GM13977 (cell line): ENCODE data around the gene AXIN2.

Experiments
- DNase-seq: peaks from one replicate; pipeline ENCODE4 v3.0.0; 2012; ENCODE audit warnings: low spot score
- in situ Hi-C: fragments of 300-500 bp; cut with MboI; formaldehyde crosslinking; loops from one replicate; pipeline ENCODE4 v1.12.0; 2022; ENCODE audit warnings: low sequenced_read_pairs, low pct_unique_long_range_greater_than_20kb, mixed read lengths, inconsistent platforms; ENCODE audit not compliant: unreplicated experiment
- TF ChIP-seq, protein P1 (sequence below): IDR thresholded peaks from 2 replicates; pipeline ENCODE4 v1.5.1; 2012; ENCODE audit warnings: mild to moderate bottlenecking, control low read depth; ENCODE audit not compliant: insufficient read depth; ENCODE audit errors: extremely low read depth, missing control alignments

The AXIN2 gene

DNA sequence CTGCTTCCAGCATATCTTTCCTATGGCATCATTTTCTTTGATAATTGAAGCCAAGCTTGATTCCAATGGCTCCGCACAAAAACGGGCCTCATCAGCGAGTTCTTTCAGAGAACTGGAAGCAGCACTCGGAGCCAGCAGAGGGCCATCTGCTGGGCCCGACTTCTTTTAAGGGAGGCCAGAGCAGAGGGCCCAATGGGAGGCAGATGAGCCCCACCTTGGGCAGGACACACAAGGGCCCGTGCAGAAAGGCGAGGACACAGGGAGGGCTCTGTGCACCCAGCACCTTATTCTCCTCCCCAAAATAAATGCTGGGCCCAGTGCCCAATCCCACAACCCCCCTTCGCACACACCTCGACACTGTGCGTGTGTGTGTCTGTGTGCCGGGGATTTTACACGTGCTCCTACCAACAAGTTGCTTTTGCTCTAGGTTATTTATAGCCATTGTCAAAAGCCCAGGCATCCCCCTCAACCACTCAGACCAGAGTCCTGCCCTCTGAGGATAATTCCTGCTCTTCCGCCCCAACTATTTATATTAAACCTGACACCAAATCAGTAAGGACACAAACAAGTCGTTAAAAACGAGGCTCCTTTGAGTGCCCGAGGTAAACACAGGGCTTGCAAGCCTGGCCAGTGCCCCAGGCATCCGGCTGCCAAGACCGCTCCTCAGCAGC lies 6.8 kb downstream of the AXIN2 start:
- TF ChIP-seq, protein P1, sequence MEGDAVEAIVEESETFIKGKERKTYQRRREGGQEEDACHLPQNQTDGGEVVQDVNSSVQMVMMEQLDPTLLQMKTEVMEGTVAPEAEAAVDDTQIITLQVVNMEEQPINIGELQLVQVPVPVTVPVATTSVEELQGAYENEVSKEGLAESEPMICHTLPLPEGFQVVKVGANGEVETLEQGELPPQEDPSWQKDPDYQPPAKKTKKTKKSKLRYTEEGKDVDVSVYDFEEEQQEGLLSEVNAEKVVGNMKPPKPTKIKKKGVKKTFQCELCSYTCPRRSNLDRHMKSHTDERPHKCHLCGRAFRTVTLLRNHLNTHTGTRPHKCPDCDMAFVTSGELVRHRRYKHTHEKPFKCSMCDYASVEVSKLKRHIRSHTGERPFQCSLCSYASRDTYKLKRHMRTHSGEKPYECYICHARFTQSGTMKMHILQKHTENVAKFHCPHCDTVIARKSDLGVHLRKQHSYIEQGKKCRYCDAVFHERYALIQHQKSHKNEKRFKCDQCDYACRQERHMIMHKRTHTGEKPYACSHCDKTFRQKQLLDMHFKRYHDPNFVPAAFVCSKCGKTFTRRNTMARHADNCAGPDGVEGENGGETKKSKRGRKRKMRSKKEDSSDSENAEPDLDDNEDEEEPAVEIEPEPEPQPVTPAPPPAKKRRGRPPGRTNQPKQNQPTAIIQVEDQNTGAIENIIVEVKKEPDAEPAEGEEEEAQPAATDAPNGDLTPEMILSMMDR = no peak
- in situ Hi-C loops = no loop called here
- no peak for DNase-seq

DNA sequence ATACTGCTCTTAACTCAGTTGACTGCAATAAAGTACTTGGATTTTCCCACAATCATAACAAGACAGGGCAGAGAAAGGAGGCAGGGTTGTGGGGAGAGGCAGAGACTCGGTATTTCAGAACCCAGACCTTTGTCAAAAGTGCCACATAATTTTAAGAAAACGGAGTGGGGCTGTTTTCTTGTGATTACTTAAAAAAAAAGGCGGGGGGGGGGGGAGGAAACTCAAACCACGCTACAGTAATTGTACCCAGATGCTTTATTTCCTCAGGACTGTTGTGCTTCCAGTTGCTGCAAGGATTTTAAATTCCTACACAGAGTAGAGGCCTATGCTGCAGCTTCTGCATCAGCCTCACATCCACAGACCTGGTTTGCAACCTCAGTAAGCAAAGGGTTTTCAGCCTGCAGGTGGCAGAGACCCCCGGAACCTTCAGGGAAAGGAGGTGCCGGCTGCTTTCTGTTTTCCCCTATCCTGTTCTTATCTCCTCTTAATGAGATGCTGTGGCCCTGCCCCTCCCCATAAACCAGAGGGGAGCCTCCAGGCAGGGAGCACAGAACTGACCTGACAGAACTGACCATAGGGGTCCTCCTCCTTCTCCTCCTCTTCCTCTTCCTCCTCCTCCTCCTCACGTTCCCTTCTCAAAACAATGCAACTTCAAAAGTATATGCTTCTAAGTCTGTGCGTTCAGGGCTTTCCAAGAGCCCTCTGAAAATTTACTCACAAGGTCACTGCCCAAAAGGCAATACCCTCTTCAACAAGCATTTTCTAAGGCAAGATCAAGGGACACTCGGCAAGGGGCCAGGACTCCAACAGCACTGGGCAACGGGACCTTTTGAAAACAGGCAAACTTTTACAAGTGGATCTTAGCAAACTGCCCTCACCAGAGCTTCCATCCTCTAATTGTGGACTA lies 7.5 kb downstream of the AXIN2 start:
- TF ChIP-seq, protein P1 = no peak
- in situ Hi-C loops = no loop called here

DNA sequence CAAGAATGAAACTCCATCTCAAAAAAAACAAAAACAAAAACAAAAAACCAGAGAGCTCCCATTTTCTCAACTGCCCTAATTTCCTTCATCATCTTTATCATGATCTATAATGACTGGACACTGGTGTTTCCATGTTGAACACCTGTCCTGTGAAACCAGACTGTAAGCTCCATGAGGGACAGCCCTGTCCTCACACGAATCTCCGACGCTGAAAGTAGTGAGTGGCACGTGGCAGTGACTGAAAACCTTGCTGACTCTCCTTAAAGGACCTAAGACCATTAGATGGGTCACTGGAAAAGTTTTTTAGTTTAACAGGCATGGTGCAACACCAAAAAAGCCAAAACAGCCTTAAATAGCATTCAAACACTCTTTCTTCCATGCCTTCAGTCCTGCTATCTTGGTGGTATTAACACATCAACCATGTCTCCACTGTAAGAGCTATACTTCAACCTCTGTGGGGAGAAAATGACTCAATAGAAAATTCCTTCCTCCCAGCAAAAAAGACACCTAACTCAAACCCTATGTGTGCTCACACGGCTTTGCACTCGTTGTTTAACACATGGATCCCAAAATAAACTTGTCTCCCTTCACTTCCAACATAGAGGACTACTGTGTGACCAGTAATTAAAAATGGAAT lies 8.3 kb downstream of the AXIN2 start:
- DNase-seq = no peak
- TF ChIP-seq, protein P1 = no peak
- in situ Hi-C loops = no loop called here

More for the DNA sequence above, 7.5 kb downstream of the AXIN2 start:
- DNase-seq = no peak

DNA sequence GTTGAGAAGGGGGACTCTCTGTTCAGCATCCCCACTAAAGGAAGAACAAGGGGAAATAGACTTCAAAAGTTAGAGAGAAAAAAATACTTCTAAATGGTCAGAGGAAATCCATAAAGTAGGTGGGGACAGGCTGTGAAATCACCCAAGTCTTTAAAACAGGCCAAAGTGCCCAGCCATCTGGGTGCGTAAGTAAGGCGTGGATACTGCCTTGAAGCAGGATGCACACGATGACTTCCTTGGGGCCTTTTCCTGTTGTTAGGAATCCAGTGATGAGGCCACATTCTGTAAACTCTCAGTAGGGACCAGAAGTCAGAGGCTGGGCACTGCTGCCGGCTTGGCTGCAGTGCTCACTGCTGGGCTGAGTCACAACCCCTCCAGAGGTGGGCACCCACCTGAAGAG lies 9.2 kb downstream of the AXIN2 start:
- in situ Hi-C loops = no loop called here
- TF ChIP-seq, protein P1 = no peak
- DNase-seq = no peak

DNA sequence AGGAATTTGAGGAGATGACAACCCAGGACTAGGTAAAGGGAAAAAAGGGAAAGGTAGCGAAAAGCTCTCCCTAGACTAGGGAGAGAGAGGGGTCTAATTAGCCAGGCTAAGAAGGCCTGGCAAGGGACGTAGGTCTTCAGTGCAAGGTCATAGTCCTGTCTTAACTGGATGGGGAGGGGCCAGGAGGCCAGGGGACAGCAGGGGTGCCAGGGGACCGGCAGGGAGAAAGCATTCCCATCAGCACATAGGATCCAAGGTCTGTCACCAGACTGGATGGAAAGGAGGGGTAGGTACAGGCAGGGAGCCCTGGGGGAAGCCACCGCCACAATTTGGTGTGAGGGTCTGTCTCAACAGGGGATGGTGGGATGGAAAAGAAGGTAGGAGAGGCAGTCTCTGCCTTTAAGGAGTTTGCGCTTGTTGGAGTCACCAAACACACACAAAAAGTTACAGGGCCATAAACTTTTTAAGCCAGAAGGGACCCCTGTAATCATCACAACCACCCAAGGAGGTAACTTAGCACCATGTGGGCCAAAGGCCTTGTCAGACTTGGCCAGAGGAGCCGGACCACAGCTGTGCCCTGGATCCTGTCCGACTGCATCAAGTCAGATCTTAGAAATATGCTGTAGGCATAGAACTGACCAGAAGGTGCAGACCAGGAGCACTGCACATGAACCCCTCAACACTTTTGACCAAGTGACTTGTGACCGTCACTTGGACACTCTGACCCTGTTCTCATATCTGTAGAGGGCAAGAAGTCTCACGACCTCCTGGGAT lies 10.0 kb downstream of the AXIN2 start:
- in situ Hi-C loops = no loop called here
- DNase-seq = no peak
- TF ChIP-seq, protein P1 = no peak

DNA sequence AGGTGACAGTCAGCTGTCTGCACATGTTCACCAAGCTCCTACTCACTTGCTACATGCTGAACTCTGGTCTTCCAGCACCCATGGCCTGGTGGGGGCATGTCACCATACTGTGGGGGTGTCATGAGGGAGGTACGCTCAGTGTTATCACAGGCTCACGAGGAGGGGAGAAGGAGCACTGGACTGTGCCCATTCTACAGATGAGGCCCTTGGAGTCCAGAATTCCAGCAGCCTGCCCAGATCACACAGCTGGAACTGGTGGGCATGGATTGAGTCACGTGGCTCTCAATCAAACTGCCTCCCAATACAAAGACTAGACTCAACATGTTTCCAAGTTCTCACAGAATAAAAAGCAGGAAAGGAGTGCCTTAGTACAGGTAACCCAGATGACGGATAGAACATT lies 10.7 kb downstream of the AXIN2 start:
- TF ChIP-seq, protein P1 = no peak
- no peak for DNase-seq
- in situ Hi-C loops = no loop called here
